HEK293 (cell line): ENCODE data around the gene TSKU.

Experiments
- KLF16 ChIP-seq: fragments of 450-650 bp; formaldehyde crosslinking; IDR thresholded peaks from 2 replicates; pipeline ENCODE4 v1.5.1; 2017; ENCODE audit warnings: missing biosample characterization, missing genetic modification characterization
- KLF7 ChIP-seq: fragments of 450-650 bp; formaldehyde crosslinking; IDR thresholded peaks from 2 replicates; pipeline ENCODE4 v1.5.1; 2016; ENCODE audit warnings: missing biosample characterization, missing genetic modification characterization, borderline replicate concordance
- KLF8 ChIP-seq: fragments of 450-650 bp; formaldehyde crosslinking; IDR thresholded peaks from 2 replicates; pipeline ENCODE4 v1.5.1; 2016; ENCODE audit warnings: missing biosample characterization, missing genetic modification characterization
- KLF9 ChIP-seq: fragments of 450-650 bp; formaldehyde crosslinking; IDR thresholded peaks from 2 replicates; pipeline ENCODE4 v1.5.1; 2016; ENCODE audit warnings: missing biosample characterization, missing genetic modification characterization, low read depth
- PRDM10 ChIP-seq: fragments of 450-650 bp; formaldehyde crosslinking; IDR thresholded peaks from 2 replicates; pipeline ENCODE4 v1.5.1; 2016; ENCODE audit warnings: missing biosample characterization, missing genetic modification characterization
- PRDM6 ChIP-seq: fragments of 450-650 bp; formaldehyde crosslinking; IDR thresholded peaks from 2 replicates; pipeline ENCODE4 v1.5.1; 2017; ENCODE audit warnings: missing biosample characterization, missing genetic modification characterization
- REST ChIP-seq: fragments of 450-650 bp; formaldehyde crosslinking; IDR thresholded peaks from 2 replicates; pipeline ENCODE4 v1.5.1; 2016; ENCODE audit warnings: missing biosample characterization, missing genetic modification characterization
- WT1 ChIP-seq: fragments of 450-650 bp; formaldehyde crosslinking; IDR thresholded peaks from 2 replicates; pipeline ENCODE4 v1.5.1; 2016; ENCODE audit warnings: missing biosample characterization, missing genetic modification characterization
- YY1 ChIP-seq: fragments of 450-650 bp; formaldehyde crosslinking; IDR thresholded peaks from 2 replicates; pipeline ENCODE4 v1.5.1; 2018; ENCODE audit warnings: missing biosample characterization, missing genetic modification characterization
- ZBTB10 ChIP-seq: fragments of 450-650 bp; formaldehyde crosslinking; IDR thresholded peaks from 2 replicates; pipeline ENCODE4 v1.5.1; 2016; ENCODE audit warnings: missing biosample characterization, missing genetic modification characterization
- ZBTB20 ChIP-seq: fragments of 450-650 bp; formaldehyde crosslinking; IDR thresholded peaks from 2 replicates; pipeline ENCODE4 v1.5.1; 2016; ENCODE audit warnings: missing biosample characterization, missing genetic modification characterization
- ZFP37 ChIP-seq: fragments of 450-650 bp; formaldehyde crosslinking; IDR thresholded peaks from 2 replicates; pipeline ENCODE4 v1.5.1; 2016; ENCODE audit warnings: missing biosample characterization, missing genetic modification characterization
- ZNF148 ChIP-seq: fragments of 450-650 bp; formaldehyde crosslinking; IDR thresholded peaks from 2 replicates; pipeline ENCODE4 v1.5.0; 2017; ENCODE audit warnings: missing biosample characterization, missing genetic modification characterization, borderline replicate concordance
- ZNF16 ChIP-seq: fragments of 450-650 bp; formaldehyde crosslinking; IDR thresholded peaks from 2 replicates; pipeline ENCODE4 v1.5.1; 2016; ENCODE audit warnings: low read depth, missing biosample characterization, missing genetic modification characterization
- ZNF184 ChIP-seq: fragments of 450-650 bp; IDR thresholded peaks from 2 replicates; pipeline ENCODE4 v1.5.1; 2018; ENCODE audit warnings: missing biosample characterization, mild to moderate bottlenecking, missing genetic modification characterization
- ZNF24 ChIP-seq: fragments of 450-650 bp; formaldehyde crosslinking; IDR thresholded peaks from 2 replicates; pipeline ENCODE4 v1.5.1; 2016; ENCODE audit warnings: missing biosample characterization, missing genetic modification characterization
- ZNF26 ChIP-seq: fragments of 450-650 bp; formaldehyde crosslinking; IDR thresholded peaks from 2 replicates; pipeline ENCODE4 v1.5.1; 2016; ENCODE audit warnings: missing biosample characterization, missing genetic modification characterization
- ZNF350 ChIP-seq: fragments of 450-650 bp; formaldehyde crosslinking; IDR thresholded peaks from 2 replicates; pipeline ENCODE4 v1.5.0; 2017; ENCODE audit warnings: missing biosample characterization, mild to moderate bottlenecking, missing genetic modification characterization
- ZNF354C ChIP-seq: fragments of 450-650 bp; formaldehyde crosslinking; IDR thresholded peaks from 2 replicates; pipeline ENCODE4 v1.5.1; 2016; ENCODE audit warnings: missing biosample characterization, missing genetic modification characterization, low read depth, borderline replicate concordance
- ZNF571 ChIP-seq: fragments of 450-650 bp; formaldehyde crosslinking; IDR thresholded peaks from 2 replicates; pipeline ENCODE4 v1.5.0; 2017; ENCODE audit warnings: missing biosample characterization, missing genetic modification characterization
- ZNF585B ChIP-seq: fragments of 450-650 bp; formaldehyde crosslinking; IDR thresholded peaks from 2 replicates; pipeline ENCODE4 v1.5.1; 2016; ENCODE audit warnings: missing biosample characterization, missing genetic modification characterization
- ZNF624 ChIP-seq: fragments of 450-650 bp; formaldehyde crosslinking; IDR thresholded peaks from 2 replicates; pipeline ENCODE4 v1.5.1; 2017; ENCODE audit warnings: missing biosample characterization, missing genetic modification characterization

The TSKU gene

GRCh38 chr11:76782531-76783293 lies 444 bp upstream of the TSKU start (continued):
- TF ChIP-seq KLF7 (tag by site-specific recombination) (peak; percentile 31; the same call in 1 of the 2 replicates), YY1 (tag by site-specific recombination) (0 out of 2 replicates have a peak, but pooled peaks have one; percentile 22), ZNF624 (tag by site-specific recombination) (no peak), ZNF585B (tag by site-specific recombination) (no peak), ZNF354C (tag by site-specific recombination) (no peak), PRDM6 (tag by site-specific recombination) (no peak), ZNF16 (no peak), ZNF24 (tag by site-specific recombination) (peak; percentile 59; the same call in 1 of the 2 replicates), ZNF571 (tag by site-specific recombination) (no peak), ZFP37 (no peak), ZBTB10 (tag by site-specific recombination) (peak; percentile 59), ZBTB20 (tag by site-specific recombination) (peak; percentile 35; the same call in 1 of the 2 replicates), ZNF184 (tag by site-specific recombination) (no peak), ZNF148 (tag by site-specific recombination) (no peak), PRDM10 (peak; percentile 94), KLF8 (0 out of 2 replicates have a peak, but pooled peaks have one; percentile 29), KLF16 (peak; percentile 71), ZNF350 (tag by site-specific recombination) (no peak), ZNF26 (tag by site-specific recombination) (no peak), KLF9 (peak; percentile 53), WT1 (tag by site-specific recombination) (no peak), REST (no peak)
